Mesenchymal stem cell (in vitro differentiated cells and primary cell): ENCODE measurements around the gene ALDOA.
A peak's percentile ranks its signal among the peaks of the same experiment; 100 is the strongest.

Experiments used
- DNase-seq: peaks from one replicate; pipeline ENCODE4 v3.0.0-alpha.2; 2013
- H2AFZ ChIP-seq: one replicate; pipeline ENCODE4 v1.6.1; 2013; ENCODE audit warnings: low read depth, mild to moderate bottlenecking, control low read depth, inconsistent platforms, low read length, moderate library complexity
- H2AK5ac ChIP-seq: 2 replicates; pipeline ENCODE4 v1.6.1; 2013; ENCODE audit warnings: low read length, moderate library complexity, mild to moderate bottlenecking, inconsistent platforms; ENCODE audit not compliant: severe bottlenecking
- H2BK120ac ChIP-seq: one replicate; pipeline ENCODE4 v1.6.1; 2013; ENCODE audit warnings: low read depth, mild to moderate bottlenecking, inconsistent platforms, low read length, moderate library complexity
- H2BK12ac ChIP-seq, 2 experiments: one replicate each; pipeline ENCODE4 v1.6.1; 2013; ENCODE audit warnings: inconsistent platforms in 2 of 2, low read length in 2 of 2, mild to moderate bottlenecking in 2 of 2, moderate library complexity in 2 of 2, control low read depth in 1 of 2
- H2BK15ac ChIP-seq: one replicate; pipeline ENCODE4 v1.6.1; 2013; ENCODE audit warnings: mild to moderate bottlenecking, low read depth, inconsistent platforms; ENCODE audit not compliant: poor library complexity, severe bottlenecking
- H2BK5ac ChIP-seq: 2 replicates; pipeline ENCODE4 v1.6.1; 2013; ENCODE audit warnings: low read depth, mild to moderate bottlenecking, low read length, control low read depth, inconsistent platforms; ENCODE audit not compliant: poor library complexity, severe bottlenecking
- H3K14ac ChIP-seq, 2 experiments: one replicate each; pipeline ENCODE4 v1.6.1; 2013; ENCODE audit warnings: inconsistent platforms in 2 of 2, low read length in 2 of 2, control low read depth in 1 of 2, mild to moderate bottlenecking in 1 of 2, moderate library complexity in 1 of 2
- H3K18ac ChIP-seq, 2 experiments: one replicate each; pipeline ENCODE4 v1.6.1; 2013; ENCODE audit warnings: inconsistent platforms in 2 of 2, low read length in 2 of 2, control low read depth in 1 of 2, low read depth in 1 of 2, mild to moderate bottlenecking in 1 of 2
- H3K23ac ChIP-seq, 2 experiments: one replicate each; pipeline ENCODE4 v1.6.1; 2013; ENCODE audit warnings: inconsistent platforms in 2 of 2, low read length in 2 of 2, mild to moderate bottlenecking in 2 of 2, moderate library complexity in 2 of 2, control low read depth in 1 of 2
- H3K27ac ChIP-seq: 2 replicates; pipeline ENCODE4 v1.5.1; 2013; ENCODE audit warnings: mild to moderate bottlenecking, moderate library complexity, low read length, control low read depth, inconsistent platforms; ENCODE audit not compliant: poor library complexity, severe bottlenecking
- H3K27me3 ChIP-seq, 2 experiments: 2 replicates each; pipeline versions ENCODE4 v1.6.1 to v1.7.0; 2013; ENCODE audit warnings: low read length in 2 of 2, mild to moderate bottlenecking in 2 of 2, moderate library complexity in 2 of 2, control low read depth in 1 of 2, inconsistent platforms in 1 of 2; ENCODE audit not compliant: control insufficient read depth in 1 of 2, insufficient read depth in 1 of 2
- H3K36me3 ChIP-seq, 2 experiments: 2 replicates each; pipeline versions ENCODE4 v1.6.1 to v1.7.0; 2013; ENCODE audit warnings: low read length in 2 of 2, control low read depth in 1 of 2, inconsistent platforms in 1 of 2, low read depth in 1 of 2, mild to moderate bottlenecking in 1 of 2; ENCODE audit not compliant: insufficient read depth in 2 of 2, control insufficient read depth in 1 of 2
- H3K4ac ChIP-seq, 2 experiments: one replicate each; pipeline ENCODE4 v1.6.1; 2013; ENCODE audit warnings: inconsistent platforms in 2 of 2, low read length in 2 of 2, mild to moderate bottlenecking in 2 of 2, moderate library complexity in 2 of 2, control low read depth in 1 of 2, low read depth in 1 of 2
- H3K4me1 ChIP-seq: 2 replicates; pipeline ENCODE4 v1.6.1; 2013; ENCODE audit warnings: low read depth, low read length, control low read depth; ENCODE audit not compliant: control insufficient read depth, insufficient read depth
- H3K4me2 ChIP-seq: 2 replicates; pipeline ENCODE4 v1.6.1; 2013; ENCODE audit warnings: low read length, mild to moderate bottlenecking, inconsistent platforms; ENCODE audit not compliant: poor library complexity, severe bottlenecking
- H3K4me3 ChIP-seq, 2 experiments: 2 replicates each; pipeline versions ENCODE4 v1.5.1 to v1.7.0; 2013; ENCODE audit warnings: low read length in 2 of 2, mild to moderate bottlenecking in 2 of 2, control low read depth in 1 of 2, low read depth in 1 of 2; ENCODE audit not compliant: insufficient read depth in 1 of 2
- H3K79me1 ChIP-seq: replicated peaks from 2 replicates; pipeline ENCODE4 v1.6.1; 2013; ENCODE audit warnings: mild to moderate bottlenecking, control low read depth, low read length, inconsistent platforms; ENCODE audit not compliant: poor library complexity, severe bottlenecking
- H3K9ac ChIP-seq: 2 replicates; pipeline ENCODE4 v1.7.0; 2013; ENCODE audit warnings: mild to moderate bottlenecking, low read length, moderate library complexity
- H3K9me3 ChIP-seq: 2 replicates; pipeline ENCODE4 v1.7.0; 2013; ENCODE audit warnings: mild to moderate bottlenecking, low read length; ENCODE audit not compliant: control insufficient read depth
- H4K8ac ChIP-seq: one replicate; pipeline ENCODE4 v1.6.1; 2013; ENCODE audit warnings: inconsistent platforms, mild to moderate bottlenecking, low read length, moderate library complexity
- H4K91ac ChIP-seq: one replicate; pipeline ENCODE4 v1.6.1; 2013; ENCODE audit warnings: mild to moderate bottlenecking, low read length, inconsistent platforms
- WGBS: methylation state at CpG from one replicate; pipeline ENCODE4 v1.1.7; 2013; ENCODE audit warnings: mixed read lengths; 5-methylcytosine and 5-hydroxymethylcytosine counted together

Gene ALDOA

DNA sequence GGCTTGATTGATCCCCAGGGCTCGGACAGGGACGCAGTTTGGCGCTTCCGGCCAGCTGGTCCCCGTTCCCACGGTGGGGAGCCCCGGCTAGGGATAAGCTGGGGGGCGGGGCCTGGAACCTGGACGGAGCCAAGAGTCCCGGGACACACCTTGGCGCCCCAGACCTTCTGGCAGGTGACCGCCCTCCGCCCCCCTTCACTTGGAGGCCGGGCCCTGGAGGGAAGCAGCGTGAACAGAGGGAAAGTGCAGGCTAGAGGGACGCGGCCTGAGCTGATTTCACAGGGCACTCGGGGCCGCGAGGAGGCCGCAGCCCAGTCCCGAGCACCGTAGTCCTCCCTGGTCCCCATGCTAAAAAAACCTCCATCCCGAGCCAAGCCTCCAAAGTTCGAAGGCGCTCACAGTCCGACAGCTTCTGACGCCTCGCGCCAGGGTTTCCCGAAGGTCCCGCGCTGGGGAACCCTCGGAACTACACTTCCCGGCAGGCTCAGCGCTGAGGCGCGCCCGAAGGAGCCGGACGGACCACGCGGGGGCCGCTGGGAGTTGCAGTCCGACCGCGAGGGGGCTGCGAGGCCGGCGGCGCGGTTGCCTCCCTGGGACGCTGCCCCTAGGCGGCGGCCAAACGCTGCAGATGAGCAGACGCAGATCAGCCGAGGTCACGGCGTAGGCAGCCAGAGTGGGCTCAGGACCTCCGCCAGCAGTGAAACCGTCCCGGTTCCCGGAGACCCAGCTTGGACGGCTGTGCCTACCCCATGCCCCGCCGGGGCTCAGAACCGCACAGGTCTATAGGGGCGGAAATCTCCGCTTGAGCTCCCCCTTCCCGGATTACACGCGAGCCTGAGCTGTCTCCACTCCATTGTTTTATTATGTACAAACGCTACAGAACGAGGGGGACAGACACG, 26.2 kb downstream of the ALDOA start, which contains the start of gene TBX6:
TBX6 (minus strand) TSS at position 451 of the 899 bp plus-strand sequence. CDS start 731 bp downstream, outside the sequence.
- H3K79me1 ChIP-seq, result peaks cover 12% of the 10 kb centered on the region
- peaks cover 24 to 29% of the 10 kb centered on the region in 2 experiments for H3K36me3 ChIP-seq
- H3K9ac ChIP-seq, result peak within 1 kb of the TSS; percentile 83
- H3K27ac ChIP-seq, result no peak within 1 kb of the TSS
- WGBS, result 4% methylated on average over 67 of the region's 76 CpGs
- H3K4me3 ChIP-seq, result peak within 1 kb of the TSS; percentile 53 to 77
- peak; percentile 93 for DNase-seq
- H3K4me1 ChIP-seq, result peaks cover 36% of the 10 kb centered on the region
- no peaks in the 10 kb centered on the region for H3K27me3 ChIP-seq
- peaks cover under 1% of the 10 kb centered on the region for H3K9me3 ChIP-seq
- no peak within 1 kb of the TSS for H2AK5ac ChIP-seq
- no peak within 1 kb of the TSS for H2BK5ac ChIP-seq
- H3K23ac ChIP-seq, result no peak within 1 kb of the TSS
- H4K91ac ChIP-seq, result peak within 1 kb of the TSS; percentile 85
- H2BK15ac ChIP-seq, result peak within 1 kb of the TSS; percentile 88
- peak within 1 kb of the TSS; percentile 7 to 52 for H3K4ac ChIP-seq
- H2BK120ac ChIP-seq, result peak within 1 kb of the TSS; percentile 50
- H2AFZ ChIP-seq, result peak within 1 kb of the TSS; percentile 68
- H4K8ac ChIP-seq, result peak within 1 kb of the TSS; percentile 95
- peak within 1 kb of the TSS; percentile 77 to 79 for H3K18ac ChIP-seq
- peak within 1 kb of the TSS in 1 of 2 experiments; percentile 19 for H3K14ac ChIP-seq
- H2BK12ac ChIP-seq, result peak within 1 kb of the TSS in 1 of 2 experiments; percentile 45
- peak within 1 kb of the TSS; percentile 99 for H3K4me2 ChIP-seq

DNA sequence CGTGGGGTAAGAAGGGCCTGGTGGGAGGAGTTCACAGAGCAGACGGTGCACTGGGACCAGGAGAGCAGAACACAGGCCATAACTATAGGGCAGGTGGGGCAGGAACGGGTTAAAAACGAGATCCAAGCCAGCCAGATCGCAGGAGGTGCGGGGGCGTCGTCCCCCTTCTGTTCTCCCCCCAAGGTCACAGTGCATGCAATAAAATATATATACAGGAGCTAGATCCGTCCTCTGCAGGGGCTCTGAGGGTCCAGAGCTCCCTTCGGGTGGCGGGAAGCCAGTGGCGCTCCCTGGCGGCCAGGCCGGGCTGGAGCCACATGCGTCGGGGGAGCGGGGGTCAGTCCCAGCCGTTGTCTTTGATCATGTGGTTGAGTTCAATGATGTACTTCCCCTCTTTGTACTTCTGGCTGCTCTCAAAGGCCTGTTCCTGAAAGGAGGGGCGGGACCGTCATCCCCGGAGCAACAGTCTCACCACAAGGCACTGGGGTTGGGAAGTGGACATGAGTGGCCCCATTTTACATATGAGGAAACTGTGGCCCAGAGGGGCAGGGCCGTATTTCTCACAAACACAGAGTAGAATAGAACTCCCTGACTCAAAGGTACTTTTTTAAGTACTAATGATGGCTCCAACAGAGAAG, 26.9 kb downstream of the ALDOA start:
- DNase-seq, result peak; percentile 88
- no peak overlapping the region for H3K23ac ChIP-seq
- H3K79me1 ChIP-seq, result peaks cover 12% of the 10 kb centered on the region
- H3K27me3 ChIP-seq, result no peaks in the 10 kb centered on the region
- no peak overlapping the region for H2BK120ac ChIP-seq
- peak overlapping the region; percentile 95 for H4K8ac ChIP-seq
- H3K4me3 ChIP-seq, result peak overlapping the region; percentile 53 to 77
- peak overlapping the region in 1 of 2 experiments; percentile 52 for H3K4ac ChIP-seq
- no peak overlapping the region for H3K27ac ChIP-seq
- H3K18ac ChIP-seq, result peak overlapping the region; percentile 77
- H2AFZ ChIP-seq, result peak overlapping the region; percentile 68
- H3K14ac ChIP-seq, result peak overlapping the region in 1 of 2 experiments; percentile 19
- WGBS, result 11% methylated on average over 21 of the region's 22 CpGs
- H2BK12ac ChIP-seq, result no peak overlapping the region
- H3K36me3 ChIP-seq, result peaks cover 19 to 21% of the 10 kb centered on the region in 2 experiments
- no peak overlapping the region for H2BK15ac ChIP-seq
- H4K91ac ChIP-seq, result peak overlapping the region; percentile 85
- H3K4me2 ChIP-seq, result peak overlapping the region; percentile 99
- no peak overlapping the region for H2BK5ac ChIP-seq
- H3K9ac ChIP-seq, result peak overlapping the region; percentile 83
- H3K9me3 ChIP-seq, result peaks cover 8% of the 10 kb centered on the region
- peaks cover 36% of the 10 kb centered on the region for H3K4me1 ChIP-seq
- H2AK5ac ChIP-seq, result no peak overlapping the region

DNA sequence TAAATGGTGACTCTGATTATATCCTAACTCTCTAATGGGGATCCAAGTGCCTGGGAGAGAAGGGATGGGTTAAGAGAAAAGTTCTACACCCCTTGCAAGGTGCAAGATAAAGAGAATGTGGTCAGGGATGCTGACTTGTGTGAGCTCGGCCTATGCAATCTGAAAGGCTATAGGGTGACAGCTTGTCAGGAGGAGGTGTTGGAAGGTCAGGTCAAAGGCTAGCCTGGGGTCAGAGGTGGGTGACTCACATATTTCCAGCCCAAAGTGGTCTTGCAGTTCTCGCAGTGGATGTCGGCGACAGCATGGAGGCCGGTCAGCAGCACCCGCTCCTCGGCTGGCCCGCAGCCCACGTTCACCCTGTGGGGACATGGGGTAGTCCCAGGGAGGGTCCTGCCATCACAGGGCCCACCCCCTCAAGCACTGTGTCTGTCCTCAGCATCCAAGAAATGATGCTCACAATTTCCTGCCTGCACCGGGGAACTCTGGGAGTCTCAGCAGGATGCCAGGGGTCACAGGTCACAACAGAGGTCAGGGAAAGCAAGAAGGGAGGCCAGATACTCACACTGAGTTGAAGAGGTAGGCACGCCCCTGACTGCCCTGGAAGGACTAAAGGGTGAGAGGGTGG, 29.1 kb downstream of the ALDOA start:
- Histone ChIP-seq H3K18ac (no peak overlapping the region), H3K4ac (no peak overlapping the region), H2BK120ac (no peak overlapping the region), H4K91ac (no peak overlapping the region), H4K8ac (no peak overlapping the region), H3K23ac (no peak overlapping the region), H2AFZ (no peak overlapping the region), H3K27ac (no peak overlapping the region), H2BK12ac (peak overlapping the region in 1 of 2 experiments; percentile 7), H3K9me3 (peaks cover 12% of the 10 kb centered on the region), H3K9ac (peak overlapping the region; percentile 88), H3K36me3 (peaks cover 13 to 18% of the 10 kb centered on the region in 2 experiments), H3K79me1 (peaks cover 12% of the 10 kb centered on the region), H2BK15ac (no peak overlapping the region), H3K27me3 (no peaks in the 10 kb centered on the region), H3K14ac (no peak overlapping the region), H3K4me2 (no peak overlapping the region), H3K4me1 (peaks cover 36% of the 10 kb centered on the region), H2AK5ac (no peak overlapping the region), H3K4me3 (peak overlapping the region in 1 of 2 experiments; percentile 89), H2BK5ac (no peak overlapping the region)
- DNase-seq, result no peak
- WGBS, result 78% methylated on average over 11 of the region's 11 CpGs
